K562 (cell line): ENCODE measurements around the gene HYOU1. TPM values are rescaled to one million over a fixed set of nuclear protein-coding genes. Genes with fewer than 3 reads are reported as not detected.

Experiments
- CEBPB ChIP-seq: fragments of 450-650 bp; IDR thresholded peaks from 2 replicates; pipeline ENCODE4 v1.6.1; 2016; ENCODE audit warnings: missing genetic modification characterization, missing compliant biosample characterization
- FOXJ2 ChIP-seq: fragments of 200-800 bp; sonication (Bioruptor generic); IDR thresholded peaks from 2 replicates; pipeline ENCODE4 v1.6.1; 2016; ENCODE audit warnings: missing genetic modification characterization, missing compliant biosample characterization
- FUS ChIP-seq: fragments of 200-400 bp; formaldehyde crosslinking; optimal IDR thresholded peaks from 2 replicates; pipeline ENCODE3; 2017; ENCODE audit warnings: low read depth, low read length
- NR2C1 ChIP-seq, 2 experiments: fragments of 450-650 bp; IDR thresholded peaks; 2 replicates each; pipeline ENCODE4 v1.6.1; 2017; ENCODE audit warnings: mild to moderate bottlenecking in 2 of 2, antibody characterized with exemption in 1 of 2, inconsistent platforms in 1 of 2, missing compliant biosample characterization in 1 of 2, missing genetic modification characterization in 1 of 2
- POLR2AphosphoS5 ChIP-seq: IDR thresholded peaks from 2 replicates; pipeline ENCODE4 v1.6.1; 2011; ENCODE audit warnings: mild to moderate bottlenecking, low read depth, low read length, moderate library complexity; ENCODE audit not compliant: control insufficient read depth, insufficient read depth
- PRPF4 ChIP-seq: fragments of 200-400 bp; formaldehyde crosslinking; IDR thresholded peaks from one replicate; pipeline ENCODE4 v1.6.1; 2017; ENCODE audit warnings: low read length, low read depth, mild to moderate bottlenecking; ENCODE audit not compliant: insufficient read depth, poor library complexity, severe bottlenecking
- RBFOX2 ChIP-seq: fragments of 200-400 bp; formaldehyde crosslinking; IDR thresholded peaks from 2 replicates; pipeline ENCODE4 v1.6.1; 2017; ENCODE audit warnings: low read depth, mild to moderate bottlenecking, low read length, moderate library complexity
- SAFB ChIP-seq: fragments of 200-400 bp; formaldehyde crosslinking; IDR thresholded peaks from 2 replicates; pipeline ENCODE4 v1.6.1; 2017; ENCODE audit warnings: low read depth, low read length, borderline replicate concordance
- STAT5A ChIP-seq: IDR thresholded peaks from 2 replicates; pipeline ENCODE4 v1.6.1; 2012; ENCODE audit warnings: low read length, inconsistent platforms, borderline replicate concordance
- ZNF431 ChIP-seq: sonication (generic); formaldehyde crosslinking; IDR thresholded peaks from 2 replicates; pipeline ENCODE4 v1.8.0; 2022; ENCODE audit warnings: mild to moderate bottlenecking, missing genetic modification reagents
- polyA plus RNA-seq, 8 experiments: library from polyadenylated mRNA; depleted of rRNA in 4 of 8; stranded (reverse) in 5 of 8; unstranded in 3 of 8; fragments of >200 nt; fragmentation: Nextera tagmentation in 2 of 8; fragmentation: Illumina TruSeq in 1 of 8; extraction: Ambion mirVana in 2 of 8; extraction: Trizol in 1 of 8; gene quantifications; 2 replicates each; pipeline versions ENCODE4 v1.2.1 to v1.2.3, GENCODE V29; 2011 to 2014; ENCODE audit warnings: inconsistent platforms in 1 of 8, missing spikeins in 1 of 8
- total RNA-seq, 7 experiments: library from RNA; depleted of rRNA in 6 of 7; stranded (reverse); fragments of >200 nt in 6 of 7; fragmentation: Illumina TruSeq in 2 of 7; extraction: Trizol in 2 of 7; gene quantifications; 2 replicates each; pipeline versions ENCODE4 v1.2.1 to v1.2.3, GENCODE V29; 2011 to 2021; ENCODE audit warnings: low replicate concordance in 1 of 7
- TF ChIP-seq, protein P1 (sequence below): fragments of 200-600 bp; sonication (generic); IDR thresholded peaks from one replicate; pipeline ENCODE4 v1.6.1; 2012; ENCODE audit warnings: mild to moderate bottlenecking, low read depth, low read length, inconsistent platforms
- TF ChIP-seq, protein P2 (sequence below): sonication (generic); IDR thresholded peaks from 2 replicates; pipeline ENCODE4 v1.6.1; 2016
- TF ChIP-seq, protein P3 (sequence below): sonication (generic); formaldehyde crosslinking; IDR thresholded peaks from 2 replicates; pipeline ENCODE4 v1.9.0; 2022; ENCODE audit warnings: mild to moderate bottlenecking, missing genetic modification reagents

The HYOU1 gene
- total and polyA plus RNA-seq, 9 of the 15 experiments (the other 6 are each of a cell fraction or from before 2014, with no cell fraction given) = 19.5 to 197 (median 128) TPM

DNA sequence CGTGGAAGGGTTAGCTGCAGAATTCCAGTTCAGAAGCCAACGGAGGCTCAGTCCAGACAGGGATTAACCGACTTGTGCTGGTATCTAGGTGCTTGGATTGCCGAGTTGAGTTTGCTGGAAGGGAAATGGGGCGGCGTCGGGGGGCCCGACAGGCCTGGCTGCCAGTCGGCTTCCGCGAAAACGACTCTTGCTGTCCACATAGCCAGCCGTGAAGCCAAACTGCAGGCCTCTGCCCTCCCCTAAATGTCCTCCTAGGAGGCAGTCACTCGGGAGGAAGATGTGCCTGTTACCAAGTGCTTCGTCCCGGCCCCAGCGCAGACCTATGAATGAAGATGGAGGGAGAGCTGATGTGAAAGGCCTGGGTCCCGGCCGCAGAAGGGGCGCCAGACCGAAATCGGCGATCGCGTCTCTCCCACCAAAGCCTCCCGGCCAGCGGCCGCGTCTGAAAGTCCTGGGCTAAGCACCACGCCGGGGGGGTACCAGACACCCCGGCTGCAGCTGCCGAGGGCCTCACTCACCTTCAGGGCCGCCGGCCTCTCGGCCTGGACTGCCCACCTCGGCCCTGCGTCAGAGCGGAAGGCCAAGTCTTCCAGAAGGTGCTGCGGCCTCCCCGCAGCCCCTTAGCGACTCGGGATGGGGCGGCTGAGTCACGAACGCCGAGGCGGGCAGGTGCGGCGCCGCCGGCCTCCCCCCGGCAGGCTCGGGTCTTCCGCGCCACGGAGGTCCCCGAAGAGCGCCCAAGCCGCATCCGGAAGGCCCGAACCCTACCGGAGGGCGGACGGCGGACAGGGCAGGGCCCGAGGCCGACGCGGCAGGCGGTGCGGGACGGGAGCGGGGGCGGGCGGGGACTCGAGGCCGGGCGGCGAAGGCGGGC, 37.2 kb upstream of the HYOU1 start (continued):
- TF ChIP-seq, protein P1, sequence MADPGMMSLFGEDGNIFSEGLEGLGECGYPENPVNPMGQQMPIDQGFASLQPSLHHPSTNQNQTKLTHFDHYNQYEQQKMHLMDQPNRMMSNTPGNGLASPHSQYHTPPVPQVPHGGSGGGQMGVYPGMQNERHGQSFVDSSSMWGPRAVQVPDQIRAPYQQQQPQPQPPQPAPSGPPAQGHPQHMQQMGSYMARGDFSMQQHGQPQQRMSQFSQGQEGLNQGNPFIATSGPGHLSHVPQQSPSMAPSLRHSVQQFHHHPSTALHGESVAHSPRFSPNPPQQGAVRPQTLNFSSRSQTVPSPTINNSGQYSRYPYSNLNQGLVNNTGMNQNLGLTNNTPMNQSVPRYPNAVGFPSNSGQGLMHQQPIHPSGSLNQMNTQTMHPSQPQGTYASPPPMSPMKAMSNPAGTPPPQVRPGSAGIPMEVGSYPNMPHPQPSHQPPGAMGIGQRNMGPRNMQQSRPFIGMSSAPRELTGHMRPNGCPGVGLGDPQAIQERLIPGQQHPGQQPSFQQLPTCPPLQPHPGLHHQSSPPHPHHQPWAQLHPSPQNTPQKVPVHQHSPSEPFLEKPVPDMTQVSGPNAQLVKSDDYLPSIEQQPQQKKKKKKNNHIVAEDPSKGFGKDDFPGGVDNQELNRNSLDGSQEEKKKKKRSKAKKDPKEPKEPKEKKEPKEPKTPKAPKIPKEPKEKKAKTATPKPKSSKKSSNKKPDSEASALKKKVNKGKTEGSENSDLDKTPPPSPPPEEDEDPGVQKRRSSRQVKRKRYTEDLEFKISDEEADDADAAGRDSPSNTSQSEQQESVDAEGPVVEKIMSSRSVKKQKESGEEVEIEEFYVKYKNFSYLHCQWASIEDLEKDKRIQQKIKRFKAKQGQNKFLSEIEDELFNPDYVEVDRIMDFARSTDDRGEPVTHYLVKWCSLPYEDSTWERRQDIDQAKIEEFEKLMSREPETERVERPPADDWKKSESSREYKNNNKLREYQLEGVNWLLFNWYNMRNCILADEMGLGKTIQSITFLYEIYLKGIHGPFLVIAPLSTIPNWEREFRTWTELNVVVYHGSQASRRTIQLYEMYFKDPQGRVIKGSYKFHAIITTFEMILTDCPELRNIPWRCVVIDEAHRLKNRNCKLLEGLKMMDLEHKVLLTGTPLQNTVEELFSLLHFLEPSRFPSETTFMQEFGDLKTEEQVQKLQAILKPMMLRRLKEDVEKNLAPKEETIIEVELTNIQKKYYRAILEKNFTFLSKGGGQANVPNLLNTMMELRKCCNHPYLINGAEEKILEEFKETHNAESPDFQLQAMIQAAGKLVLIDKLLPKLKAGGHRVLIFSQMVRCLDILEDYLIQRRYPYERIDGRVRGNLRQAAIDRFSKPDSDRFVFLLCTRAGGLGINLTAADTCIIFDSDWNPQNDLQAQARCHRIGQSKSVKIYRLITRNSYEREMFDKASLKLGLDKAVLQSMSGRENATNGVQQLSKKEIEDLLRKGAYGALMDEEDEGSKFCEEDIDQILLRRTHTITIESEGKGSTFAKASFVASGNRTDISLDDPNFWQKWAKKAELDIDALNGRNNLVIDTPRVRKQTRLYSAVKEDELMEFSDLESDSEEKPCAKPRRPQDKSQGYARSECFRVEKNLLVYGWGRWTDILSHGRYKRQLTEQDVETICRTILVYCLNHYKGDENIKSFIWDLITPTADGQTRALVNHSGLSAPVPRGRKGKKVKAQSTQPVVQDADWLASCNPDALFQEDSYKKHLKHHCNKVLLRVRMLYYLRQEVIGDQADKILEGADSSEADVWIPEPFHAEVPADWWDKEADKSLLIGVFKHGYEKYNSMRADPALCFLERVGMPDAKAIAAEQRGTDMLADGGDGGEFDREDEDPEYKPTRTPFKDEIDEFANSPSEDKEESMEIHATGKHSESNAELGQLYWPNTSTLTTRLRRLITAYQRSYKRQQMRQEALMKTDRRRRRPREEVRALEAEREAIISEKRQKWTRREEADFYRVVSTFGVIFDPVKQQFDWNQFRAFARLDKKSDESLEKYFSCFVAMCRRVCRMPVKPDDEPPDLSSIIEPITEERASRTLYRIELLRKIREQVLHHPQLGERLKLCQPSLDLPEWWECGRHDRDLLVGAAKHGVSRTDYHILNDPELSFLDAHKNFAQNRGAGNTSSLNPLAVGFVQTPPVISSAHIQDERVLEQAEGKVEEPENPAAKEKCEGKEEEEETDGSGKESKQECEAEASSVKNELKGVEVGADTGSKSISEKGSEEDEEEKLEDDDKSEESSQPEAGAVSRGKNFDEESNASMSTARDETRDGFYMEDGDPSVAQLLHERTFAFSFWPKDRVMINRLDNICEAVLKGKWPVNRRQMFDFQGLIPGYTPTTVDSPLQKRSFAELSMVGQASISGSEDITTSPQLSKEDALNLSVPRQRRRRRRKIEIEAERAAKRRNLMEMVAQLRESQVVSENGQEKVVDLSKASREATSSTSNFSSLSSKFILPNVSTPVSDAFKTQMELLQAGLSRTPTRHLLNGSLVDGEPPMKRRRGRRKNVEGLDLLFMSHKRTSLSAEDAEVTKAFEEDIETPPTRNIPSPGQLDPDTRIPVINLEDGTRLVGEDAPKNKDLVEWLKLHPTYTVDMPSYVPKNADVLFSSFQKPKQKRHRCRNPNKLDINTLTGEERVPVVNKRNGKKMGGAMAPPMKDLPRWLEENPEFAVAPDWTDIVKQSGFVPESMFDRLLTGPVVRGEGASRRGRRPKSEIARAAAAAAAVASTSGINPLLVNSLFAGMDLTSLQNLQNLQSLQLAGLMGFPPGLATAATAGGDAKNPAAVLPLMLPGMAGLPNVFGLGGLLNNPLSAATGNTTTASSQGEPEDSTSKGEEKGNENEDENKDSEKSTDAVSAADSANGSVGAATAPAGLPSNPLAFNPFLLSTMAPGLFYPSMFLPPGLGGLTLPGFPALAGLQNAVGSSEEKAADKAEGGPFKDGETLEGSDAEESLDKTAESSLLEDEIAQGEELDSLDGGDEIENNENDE = peak; percentile 11
- TF ChIP-seq SAFB (peak; percentile 41; the same call in 1 of the 2 replicates), RBFOX2 (peak; percentile 87), STAT5A (no peak; the same call in 1 of the 2 replicates), FOXJ2 (tag) (0 out of 2 replicates have a peak, but pooled peaks have one; percentile 11), FUS (peak; percentile 98), NR2C1 (IDR thresholded peaks at IDR 0.05) (no peak), NR2C1 (tag; IDR thresholded peaks at IDR 0.05) (no peak), ZNF431 (CRISPR knock-in tag) (peak; percentile 35; the same call in 1 of the 2 replicates), PRPF4 (no peak), POLR2AphosphoS5 (peak; percentile 3; the same call in 1 of the 2 replicates), CEBPB (no peak)
- TF ChIP-seq, protein P2, sequence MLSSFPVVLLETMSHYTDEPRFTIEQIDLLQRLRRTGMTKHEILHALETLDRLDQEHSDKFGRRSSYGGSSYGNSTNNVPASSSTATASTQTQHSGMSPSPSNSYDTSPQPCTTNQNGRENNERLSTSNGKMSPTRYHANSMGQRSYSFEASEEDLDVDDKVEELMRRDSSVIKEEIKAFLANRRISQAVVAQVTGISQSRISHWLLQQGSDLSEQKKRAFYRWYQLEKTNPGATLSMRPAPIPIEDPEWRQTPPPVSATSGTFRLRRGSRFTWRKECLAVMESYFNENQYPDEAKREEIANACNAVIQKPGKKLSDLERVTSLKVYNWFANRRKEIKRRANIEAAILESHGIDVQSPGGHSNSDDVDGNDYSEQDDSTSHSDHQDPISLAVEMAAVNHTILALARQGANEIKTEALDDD = 0 out of 2 replicates have a peak, but pooled peaks have one; percentile 38
- TF ChIP-seq, protein P3, sequence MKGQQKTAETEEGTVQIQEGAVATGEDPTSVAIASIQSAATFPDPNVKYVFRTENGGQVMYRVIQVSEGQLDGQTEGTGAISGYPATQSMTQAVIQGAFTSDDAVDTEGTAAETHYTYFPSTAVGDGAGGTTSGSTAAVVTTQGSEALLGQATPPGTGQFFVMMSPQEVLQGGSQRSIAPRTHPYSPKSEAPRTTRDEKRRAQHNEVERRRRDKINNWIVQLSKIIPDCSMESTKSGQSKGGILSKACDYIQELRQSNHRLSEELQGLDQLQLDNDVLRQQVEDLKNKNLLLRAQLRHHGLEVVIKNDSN = 0 out of 2 replicates have a peak, but pooled peaks have one; percentile 10
